Measurements from ENCODE around the gene PGPEP1. TPM values are rescaled to one million over a fixed set of nuclear protein-coding genes. Genes with fewer than 3 reads are reported as not detected.

Gene PGPEP1
- total RNA-seq, 1 donor: 29.8 TPM

DNA sequence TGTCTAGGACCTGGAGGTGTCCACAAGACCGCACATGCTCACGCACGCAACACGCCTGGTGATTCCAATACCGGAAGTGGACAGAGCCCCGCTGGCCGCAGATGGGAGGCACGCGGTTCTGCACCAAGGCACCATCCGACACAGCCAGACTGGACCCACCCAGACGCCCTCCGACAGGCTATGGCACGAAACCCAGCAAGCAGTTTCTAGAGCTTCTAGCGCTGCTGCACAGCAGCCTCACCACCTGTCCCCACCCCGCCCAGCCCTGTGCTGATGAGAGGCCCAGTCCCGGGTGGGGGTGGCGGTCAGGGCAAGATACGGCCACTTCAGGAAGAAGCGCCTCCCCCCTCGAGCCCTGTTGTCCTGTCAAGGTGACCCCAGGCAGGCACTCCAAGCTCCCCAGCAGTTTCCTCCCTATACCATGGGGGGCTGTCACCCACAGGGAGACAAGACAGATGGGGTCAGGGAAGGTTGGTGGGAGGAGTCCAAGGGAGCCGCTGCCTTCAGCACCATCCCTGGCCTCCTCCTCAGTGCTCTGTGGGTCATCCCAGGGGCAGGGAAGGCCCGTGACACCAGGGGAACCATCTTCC lies 28.8 kb upstream of the PGPEP1 start:
- TF ChIP-seq, protein P1, sequence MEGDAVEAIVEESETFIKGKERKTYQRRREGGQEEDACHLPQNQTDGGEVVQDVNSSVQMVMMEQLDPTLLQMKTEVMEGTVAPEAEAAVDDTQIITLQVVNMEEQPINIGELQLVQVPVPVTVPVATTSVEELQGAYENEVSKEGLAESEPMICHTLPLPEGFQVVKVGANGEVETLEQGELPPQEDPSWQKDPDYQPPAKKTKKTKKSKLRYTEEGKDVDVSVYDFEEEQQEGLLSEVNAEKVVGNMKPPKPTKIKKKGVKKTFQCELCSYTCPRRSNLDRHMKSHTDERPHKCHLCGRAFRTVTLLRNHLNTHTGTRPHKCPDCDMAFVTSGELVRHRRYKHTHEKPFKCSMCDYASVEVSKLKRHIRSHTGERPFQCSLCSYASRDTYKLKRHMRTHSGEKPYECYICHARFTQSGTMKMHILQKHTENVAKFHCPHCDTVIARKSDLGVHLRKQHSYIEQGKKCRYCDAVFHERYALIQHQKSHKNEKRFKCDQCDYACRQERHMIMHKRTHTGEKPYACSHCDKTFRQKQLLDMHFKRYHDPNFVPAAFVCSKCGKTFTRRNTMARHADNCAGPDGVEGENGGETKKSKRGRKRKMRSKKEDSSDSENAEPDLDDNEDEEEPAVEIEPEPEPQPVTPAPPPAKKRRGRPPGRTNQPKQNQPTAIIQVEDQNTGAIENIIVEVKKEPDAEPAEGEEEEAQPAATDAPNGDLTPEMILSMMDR (IDR thresholded peaks at IDR 0.05; ENCODE audit: insufficient read depth, low read depth, low read length): no peak
- no peak for DNase-seq (ENCODE audit: low read depth)
- no peak overlapping the region for H3K4me3 ChIP-seq (ENCODE audit: low read depth, low read length)

DNA sequence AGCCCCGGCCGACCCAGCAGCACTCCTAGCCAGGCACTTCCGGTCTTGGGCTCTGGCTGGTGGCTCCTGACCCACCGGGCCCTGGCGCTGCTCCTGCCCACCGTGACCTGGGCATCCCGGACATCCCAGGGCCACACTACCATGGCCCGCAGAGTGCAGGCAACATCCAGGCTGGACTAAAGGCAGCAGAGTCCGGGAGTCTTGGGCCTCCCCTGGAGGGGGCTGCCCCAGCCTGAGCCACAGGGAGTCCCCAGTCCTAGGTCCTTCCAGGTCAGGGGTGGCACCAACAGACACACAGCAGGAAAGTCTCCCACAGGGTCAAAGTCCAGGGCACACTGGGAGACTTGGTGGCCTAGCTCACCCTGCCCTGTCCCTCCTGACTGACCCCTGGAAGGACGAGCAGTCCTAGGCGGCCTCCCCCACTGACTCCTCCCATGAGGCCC lies 28.3 kb upstream of the PGPEP1 start:
- H3K4me3 ChIP-seq (ENCODE audit: low read depth, low read length): no peak overlapping the region
- TF ChIP-seq, protein P1 (IDR thresholded peaks at IDR 0.05; ENCODE audit: insufficient read depth, low read depth, low read length): no peak
- DNase-seq (ENCODE audit: low read depth): no peak

DNA sequence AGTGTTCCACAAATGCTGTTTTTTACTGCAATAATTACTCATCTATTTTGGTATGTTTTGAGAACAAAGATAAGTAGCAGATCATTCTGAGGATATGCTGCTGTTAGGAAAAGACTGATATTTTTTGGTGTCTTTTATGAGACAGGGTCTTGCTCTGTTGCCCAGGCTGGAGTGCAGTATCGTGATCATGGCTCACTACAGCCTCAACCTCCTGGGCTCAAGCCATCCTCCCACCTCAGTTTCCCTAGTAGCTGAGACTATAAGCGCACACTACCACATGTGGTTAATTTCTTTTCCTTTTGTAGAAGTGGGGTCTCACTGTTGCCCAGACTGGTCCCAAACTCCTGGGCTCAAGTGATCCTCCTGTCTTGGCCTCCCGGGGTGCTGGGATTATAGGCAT lies 27.0 kb upstream of the PGPEP1 start:
- no peak overlapping the region for H3K4me3 ChIP-seq (ENCODE audit: low read depth, low read length)
- TF ChIP-seq, protein P1 (IDR thresholded peaks at IDR 0.05; ENCODE audit: insufficient read depth, low read depth, low read length): no peak
- no peak for DNase-seq (ENCODE audit: low read depth)

DNA sequence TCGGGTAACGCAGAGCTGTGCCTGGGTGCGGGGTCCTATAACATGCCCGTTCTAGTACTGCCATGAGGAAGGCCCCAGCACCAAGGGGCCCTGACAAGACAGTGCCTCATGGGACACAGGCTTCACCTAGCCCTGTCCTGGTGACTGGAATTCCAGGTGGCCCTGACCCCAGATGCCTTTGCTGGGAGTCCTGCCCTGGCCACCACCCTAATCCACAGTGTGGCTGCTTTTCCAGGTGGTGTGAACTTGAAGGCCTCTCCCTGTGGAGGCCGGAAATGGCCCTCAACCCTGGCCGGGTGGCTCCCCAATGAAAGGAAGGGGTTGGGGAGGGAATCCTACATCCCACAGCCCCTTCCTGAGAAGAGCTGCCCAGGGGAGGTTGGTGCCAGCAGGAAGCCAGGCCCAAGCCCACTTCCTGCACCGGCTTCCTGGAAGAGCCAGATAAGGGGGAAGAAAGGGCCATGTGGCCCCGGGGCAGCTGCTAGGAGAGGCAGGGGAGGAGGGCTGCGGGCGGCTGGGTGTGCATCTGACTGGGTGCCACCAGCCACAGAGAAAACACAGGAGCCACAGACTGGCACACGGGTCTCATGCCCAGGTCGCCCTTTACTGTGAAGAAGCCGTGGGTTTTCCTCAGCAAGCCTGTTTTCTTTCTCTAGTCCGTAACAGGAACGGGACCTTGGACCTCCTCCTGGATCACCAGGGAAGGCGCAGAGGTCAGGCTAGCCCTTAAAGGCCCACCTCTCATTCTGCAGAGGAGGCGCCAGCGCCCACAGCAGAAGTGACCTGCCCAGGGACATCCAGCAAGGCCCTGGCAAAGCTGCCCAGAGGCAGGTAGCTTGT lies 22.2 kb upstream of the PGPEP1 start:
- TF ChIP-seq, protein P1 (IDR thresholded peaks at IDR 0.05; ENCODE audit: insufficient read depth, low read depth, low read length): no peak
- no peak for DNase-seq (ENCODE audit: low read depth)
- no peak overlapping the region for H3K4me3 ChIP-seq (ENCODE audit: low read depth, low read length)

DNA sequence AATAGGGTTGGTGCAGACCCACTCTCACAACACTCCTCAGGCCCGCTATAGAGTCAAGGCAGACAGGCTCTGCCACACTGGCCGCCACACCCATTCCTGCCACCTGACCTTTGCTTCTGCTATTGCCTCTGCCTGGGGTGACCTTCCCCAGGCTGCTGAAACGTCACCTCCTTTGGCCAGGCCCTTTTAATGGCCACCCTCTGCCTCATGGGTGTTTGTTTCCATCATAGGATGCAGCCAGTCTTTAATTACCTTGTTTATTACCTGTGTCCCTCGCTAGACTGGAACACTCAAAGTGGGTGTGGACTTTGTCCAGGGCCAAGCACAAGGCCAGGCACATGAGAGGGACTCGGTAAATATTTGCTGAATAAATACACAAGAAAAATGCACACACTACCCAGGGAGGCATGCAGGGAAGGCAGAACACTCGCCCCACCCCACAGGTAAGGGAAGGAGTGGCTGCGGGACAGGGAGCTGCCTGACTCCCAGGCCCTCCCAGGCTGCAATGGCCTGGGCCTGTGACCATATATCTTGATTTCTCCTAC lies 20.7 kb upstream of the PGPEP1 start:
- no peak overlapping the region for H3K4me3 ChIP-seq (ENCODE audit: low read depth, low read length)
- TF ChIP-seq, protein P1 (IDR thresholded peaks at IDR 0.05; ENCODE audit: insufficient read depth, low read depth, low read length): no peak
- DNase-seq (ENCODE audit: low read depth): no peak

DNA sequence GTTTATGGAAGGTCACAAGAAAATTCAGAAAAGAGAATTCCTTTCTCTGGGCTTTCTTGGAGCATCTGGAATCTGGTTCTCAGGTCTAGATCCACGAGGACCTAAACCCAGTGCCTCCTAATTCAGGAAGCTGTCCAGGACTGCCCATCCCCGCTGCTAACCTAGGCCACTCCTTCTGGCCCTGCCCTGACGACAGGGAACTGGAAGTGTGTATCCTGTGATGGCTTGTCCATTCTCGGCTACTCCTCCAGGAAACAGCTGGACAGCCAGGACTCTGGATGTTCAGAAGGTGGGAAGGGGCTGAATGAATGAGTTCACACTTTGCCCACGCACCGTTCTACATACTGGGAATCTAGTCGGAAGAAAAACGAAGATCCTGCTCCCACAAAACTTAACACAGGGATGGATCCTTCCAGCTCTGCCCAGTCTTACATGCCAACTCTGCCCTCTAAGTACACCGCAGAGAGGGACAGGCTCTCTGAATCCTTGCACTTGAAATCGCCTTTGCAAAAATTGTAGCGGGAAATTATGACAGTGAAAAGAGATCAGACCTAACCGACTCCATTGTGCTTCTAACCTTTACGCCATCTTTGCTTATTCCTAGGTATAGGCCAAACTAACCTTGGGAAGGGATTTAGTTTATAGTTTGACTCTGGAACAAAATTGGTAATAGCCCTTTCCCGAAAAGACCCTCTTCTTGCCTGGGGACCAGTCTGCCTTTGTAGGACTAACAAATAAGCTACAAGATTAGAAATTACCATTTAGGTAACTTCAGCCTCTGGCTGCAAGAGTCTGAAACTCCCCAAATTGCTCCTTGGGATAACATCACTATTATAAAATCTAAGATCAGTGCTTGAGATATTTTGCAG lies 19.3 kb upstream of the PGPEP1 start:
- DNase-seq (ENCODE audit: low read depth): peak; percentile 37
- TF ChIP-seq, protein P1 (IDR thresholded peaks at IDR 0.05; ENCODE audit: insufficient read depth, low read depth, low read length): no peak
- H3K4me3 ChIP-seq (ENCODE audit: low read depth, low read length): no peak overlapping the region

Data from fibroblast of villous mesenchyme (primary cell).